ENCODE data around the gene SUGCT.

GRCh38 chr7:40437498-40437897 is 302.7 kb downstream of the SUGCT start:
- TF ChIP-seq, protein P1, sequence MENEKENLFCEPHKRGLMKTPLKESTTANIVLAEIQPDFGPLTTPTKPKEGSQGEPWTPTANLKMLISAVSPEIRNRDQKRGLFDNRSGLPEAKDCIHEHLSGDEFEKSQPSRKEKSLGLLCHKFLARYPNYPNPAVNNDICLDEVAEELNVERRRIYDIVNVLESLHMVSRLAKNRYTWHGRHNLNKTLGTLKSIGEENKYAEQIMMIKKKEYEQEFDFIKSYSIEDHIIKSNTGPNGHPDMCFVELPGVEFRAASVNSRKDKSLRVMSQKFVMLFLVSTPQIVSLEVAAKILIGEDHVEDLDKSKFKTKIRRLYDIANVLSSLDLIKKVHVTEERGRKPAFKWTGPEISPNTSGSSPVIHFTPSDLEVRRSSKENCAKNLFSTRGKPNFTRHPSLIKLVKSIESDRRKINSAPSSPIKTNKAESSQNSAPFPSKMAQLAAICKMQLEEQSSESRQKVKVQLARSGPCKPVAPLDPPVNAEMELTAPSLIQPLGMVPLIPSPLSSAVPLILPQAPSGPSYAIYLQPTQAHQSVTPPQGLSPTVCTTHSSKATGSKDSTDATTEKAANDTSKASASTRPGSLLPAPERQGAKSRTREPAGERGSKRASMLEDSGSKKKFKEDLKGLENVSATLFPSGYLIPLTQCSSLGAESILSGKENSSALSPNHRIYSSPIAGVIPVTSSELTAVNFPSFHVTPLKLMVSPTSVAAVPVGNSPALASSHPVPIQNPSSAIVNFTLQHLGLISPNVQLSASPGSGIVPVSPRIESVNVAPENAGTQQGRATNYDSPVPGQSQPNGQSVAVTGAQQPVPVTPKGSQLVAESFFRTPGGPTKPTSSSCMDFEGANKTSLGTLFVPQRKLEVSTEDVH (IDR thresholded peaks at IDR 0.05; ENCODE audit: low read depth, partially characterized antibody): no peak
- TF ChIP-seq SP2 (IDR thresholded peaks at IDR 0.05; ENCODE audit: extremely low read depth, low read depth, low read length, poor library complexity, severe bottlenecking) (no peak), RCOR1 (IDR thresholded peaks at IDR 0.05; ENCODE audit: borderline replicate concordance in 1 of 2, low read depth in 2 of 2, low read length in 2 of 2) (no peak), SETDB1 (IDR thresholded peaks at IDR 0.05; ENCODE audit: low read length) (no peak)
- TF ChIP-seq, protein P2, sequence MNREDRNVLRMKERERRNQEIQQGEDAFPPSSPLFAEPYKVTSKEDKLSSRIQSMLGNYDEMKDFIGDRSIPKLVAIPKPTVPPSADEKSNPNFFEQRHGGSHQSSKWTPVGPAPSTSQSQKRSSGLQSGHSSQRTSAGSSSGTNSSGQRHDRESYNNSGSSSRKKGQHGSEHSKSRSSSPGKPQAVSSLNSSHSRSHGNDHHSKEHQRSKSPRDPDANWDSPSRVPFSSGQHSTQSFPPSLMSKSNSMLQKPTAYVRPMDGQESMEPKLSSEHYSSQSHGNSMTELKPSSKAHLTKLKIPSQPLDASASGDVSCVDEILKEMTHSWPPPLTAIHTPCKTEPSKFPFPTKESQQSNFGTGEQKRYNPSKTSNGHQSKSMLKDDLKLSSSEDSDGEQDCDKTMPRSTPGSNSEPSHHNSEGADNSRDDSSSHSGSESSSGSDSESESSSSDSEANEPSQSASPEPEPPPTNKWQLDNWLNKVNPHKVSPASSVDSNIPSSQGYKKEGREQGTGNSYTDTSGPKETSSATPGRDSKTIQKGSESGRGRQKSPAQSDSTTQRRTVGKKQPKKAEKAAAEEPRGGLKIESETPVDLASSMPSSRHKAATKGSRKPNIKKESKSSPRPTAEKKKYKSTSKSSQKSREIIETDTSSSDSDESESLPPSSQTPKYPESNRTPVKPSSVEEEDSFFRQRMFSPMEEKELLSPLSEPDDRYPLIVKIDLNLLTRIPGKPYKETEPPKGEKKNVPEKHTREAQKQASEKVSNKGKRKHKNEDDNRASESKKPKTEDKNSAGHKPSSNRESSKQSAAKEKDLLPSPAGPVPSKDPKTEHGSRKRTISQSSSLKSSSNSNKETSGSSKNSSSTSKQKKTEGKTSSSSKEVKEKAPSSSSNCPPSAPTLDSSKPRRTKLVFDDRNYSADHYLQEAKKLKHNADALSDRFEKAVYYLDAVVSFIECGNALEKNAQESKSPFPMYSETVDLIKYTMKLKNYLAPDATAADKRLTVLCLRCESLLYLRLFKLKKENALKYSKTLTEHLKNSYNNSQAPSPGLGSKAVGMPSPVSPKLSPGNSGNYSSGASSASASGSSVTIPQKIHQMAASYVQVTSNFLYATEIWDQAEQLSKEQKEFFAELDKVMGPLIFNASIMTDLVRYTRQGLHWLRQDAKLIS (CRISPR knock-in tag; IDR thresholded peaks at IDR 0.05): no peak
- TF ChIP-seq, protein P3, sequence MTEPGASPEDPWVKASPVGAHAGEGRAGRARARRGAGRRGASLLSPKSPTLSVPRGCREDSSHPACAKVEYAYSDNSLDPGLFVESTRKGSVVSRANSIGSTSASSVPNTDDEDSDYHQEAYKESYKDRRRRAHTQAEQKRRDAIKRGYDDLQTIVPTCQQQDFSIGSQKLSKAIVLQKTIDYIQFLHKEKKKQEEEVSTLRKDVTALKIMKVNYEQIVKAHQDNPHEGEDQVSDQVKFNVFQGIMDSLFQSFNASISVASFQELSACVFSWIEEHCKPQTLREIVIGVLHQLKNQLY (CRISPR knock-in tag; conservative IDR thresholded peaks at IDR 0.05): no peak

Data from K562 (cell line).